HG03103 (cell line): ENCODE results near the gene TMEM35B.
"Not testable (repeated sequence)": the region's sequence is repeated elsewhere in the genome, so short reads cannot be mapped to it uniquely, and the experiment has no call there.

Source experiments
- ATAC-seq: cut with Tn5 transposase; IDR thresholded peaks from one replicate; pipeline ENCODE4 v1.9.1; 2021; ENCODE audit warnings: low read depth; ENCODE audit not compliant: unreplicated experiment

The TMEM35B gene

DNA sequence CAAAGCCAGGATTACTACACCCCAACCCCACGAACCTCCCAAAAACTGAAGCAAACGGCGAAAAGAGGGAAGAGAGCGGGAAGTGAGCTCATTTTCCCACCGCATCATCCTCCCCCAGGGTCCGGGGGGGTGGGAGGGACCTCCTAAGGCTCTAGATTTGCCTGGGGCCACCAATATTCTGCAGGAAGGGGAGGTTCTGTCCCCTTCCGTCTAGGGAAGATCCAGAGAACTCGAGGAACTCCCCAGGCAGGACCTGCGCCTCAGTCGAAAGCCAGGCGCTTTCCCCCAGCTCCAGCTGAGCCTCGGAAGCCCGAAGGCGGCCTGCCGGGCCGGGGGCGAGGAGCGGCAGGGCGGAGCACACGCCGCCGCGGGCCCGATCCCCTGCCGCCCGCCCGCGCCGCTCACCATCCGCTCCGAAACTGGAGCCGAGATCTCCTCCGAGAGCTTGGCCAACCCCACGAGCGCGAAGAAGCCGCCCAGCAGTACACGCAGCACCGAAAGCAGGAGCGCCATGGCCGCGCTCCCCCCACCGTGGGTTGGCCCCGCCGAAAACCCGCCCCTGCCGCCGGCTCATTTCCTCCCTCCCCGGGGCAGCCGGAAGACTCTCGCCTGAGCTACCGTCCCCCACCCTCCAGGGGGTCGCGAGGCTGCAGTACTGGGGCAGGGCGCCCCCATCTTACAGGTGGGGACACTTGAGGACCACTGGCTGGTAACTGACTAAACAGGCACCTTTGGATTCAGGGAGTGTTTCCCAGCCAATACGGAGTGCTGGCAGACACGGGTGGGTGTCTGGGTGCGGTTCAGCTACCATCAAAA is at the start of gene TMEM35B:
TSS of gene TMEM35B (minus strand) at position 555 of the 816 bp plus-strand sequence. CDS start at position 513, 42 bp downstream.
- ATAC-seq: peak; percentile 73

- ATAC-seq: no peak
Observed at GRCh38 chr1:35033346-35033745, 48.2 kb upstream of the TMEM35B start.

DNA sequence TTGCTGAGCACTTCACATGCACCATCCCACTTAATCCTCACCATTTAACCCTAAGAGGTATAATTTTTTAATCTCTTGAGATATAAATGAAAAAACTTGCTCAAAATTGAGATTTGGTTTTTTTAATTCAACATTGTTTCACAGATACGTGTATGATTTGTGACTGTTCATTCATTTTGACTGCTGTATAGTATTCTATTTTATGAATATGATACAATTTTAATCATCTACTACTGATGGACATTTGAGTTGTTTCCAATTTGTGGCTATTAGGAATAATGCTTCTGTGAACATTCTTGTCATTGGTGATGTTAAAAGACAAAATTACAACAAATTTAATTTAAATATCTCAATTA is 47.2 kb upstream of the TMEM35B start:
- ATAC-seq: no peak

DNA sequence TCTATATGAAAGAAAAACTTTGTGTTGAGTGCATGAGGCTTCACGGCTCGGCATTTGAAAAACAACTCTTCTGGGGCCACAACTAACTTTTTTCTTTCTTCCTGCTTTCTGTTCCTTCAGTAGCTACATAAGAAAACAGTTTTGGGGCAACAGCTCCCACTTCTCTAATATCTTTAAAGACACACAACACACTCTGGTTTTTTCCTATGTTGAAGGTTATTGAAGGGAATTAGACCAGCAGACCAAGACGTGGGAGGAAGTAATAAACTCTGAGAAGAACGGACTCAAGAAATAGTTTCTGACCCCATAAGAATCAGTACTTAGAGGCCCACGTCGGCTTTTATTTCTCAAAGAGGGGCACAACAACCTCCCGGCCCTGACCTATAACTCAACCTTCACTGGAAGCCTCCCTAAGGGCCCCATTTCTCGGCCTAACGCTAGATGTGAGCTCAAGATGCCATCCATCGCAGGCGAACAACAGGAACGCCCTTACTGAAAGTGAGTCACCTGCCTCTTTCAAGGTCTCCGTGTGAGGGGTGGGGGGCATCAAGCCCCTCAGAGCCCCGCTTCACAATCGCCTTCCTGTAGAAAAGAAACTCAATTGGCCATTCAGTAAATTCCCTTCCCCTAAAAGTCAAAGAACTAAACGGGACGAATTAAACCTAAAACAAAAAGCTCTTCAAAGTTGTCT is 45.8 kb upstream of the TMEM35B start:
- ATAC-seq: no peak

DNA sequence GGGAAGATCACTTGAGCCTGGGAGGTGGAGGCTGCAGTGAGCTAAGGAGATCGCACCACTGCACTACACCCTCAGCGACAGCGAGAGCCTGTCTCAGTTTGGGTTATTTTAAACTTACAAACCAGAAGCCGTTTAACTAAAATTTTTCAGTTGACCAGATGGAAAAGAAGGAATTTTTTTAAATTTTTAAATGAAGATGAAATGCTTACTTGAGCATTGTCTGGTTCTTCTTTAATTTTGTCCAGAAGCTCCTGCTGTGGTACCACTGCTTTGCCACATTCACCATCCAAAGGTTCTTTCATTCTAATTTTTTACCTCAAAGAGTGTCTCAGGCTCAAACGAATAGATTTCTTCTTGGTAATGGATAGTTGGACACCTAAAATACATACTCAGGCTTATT is 45.2 kb upstream of the TMEM35B start:
- no peak for ATAC-seq

- no peak for ATAC-seq
Observed at GRCh38 chr1:35029761-35030160, 44.6 kb upstream of the TMEM35B start.

- no peak for ATAC-seq
Observed at GRCh38 chr1:35016406-35016805, 31.3 kb upstream of the TMEM35B start.

DNA sequence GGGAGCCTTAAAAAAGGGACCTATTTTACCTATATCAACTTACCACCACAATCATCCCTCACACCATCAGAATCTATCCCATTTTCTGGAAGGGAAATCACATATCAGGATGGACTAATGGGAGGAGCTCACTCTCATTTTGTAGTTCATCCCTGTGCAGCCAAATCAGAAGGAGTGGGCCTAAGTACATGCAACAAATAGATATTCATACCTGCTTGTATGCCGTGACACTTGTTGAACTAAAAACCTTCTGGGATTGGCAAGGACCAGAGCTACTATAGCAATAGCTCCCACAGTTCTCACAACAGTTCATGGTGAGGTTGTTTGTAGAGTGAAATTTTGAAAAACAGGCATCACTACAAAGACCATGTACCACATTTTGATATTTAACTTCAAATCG is 29.3 kb upstream of the TMEM35B start:
- no peak for ATAC-seq

DNA sequence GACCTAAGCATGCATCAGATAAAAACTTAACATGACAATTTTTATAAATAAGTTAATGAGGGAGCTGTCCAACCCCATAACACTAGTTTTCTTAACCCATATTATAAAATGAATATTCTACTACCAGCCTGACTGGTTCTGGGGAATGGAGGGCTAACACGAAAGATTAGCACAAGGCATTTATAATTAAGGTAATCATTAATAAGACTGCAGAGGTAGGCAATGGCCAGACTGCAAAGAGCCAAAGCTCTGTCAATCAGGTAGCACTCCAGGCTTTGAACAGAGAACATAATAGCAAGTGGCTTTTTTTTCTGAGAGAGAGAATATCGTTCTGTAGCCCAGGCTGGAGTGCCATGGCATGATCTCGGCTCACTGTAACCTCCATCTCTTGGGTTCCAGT is 20.6 kb upstream of the TMEM35B start:
- ATAC-seq: no peak

DNA sequence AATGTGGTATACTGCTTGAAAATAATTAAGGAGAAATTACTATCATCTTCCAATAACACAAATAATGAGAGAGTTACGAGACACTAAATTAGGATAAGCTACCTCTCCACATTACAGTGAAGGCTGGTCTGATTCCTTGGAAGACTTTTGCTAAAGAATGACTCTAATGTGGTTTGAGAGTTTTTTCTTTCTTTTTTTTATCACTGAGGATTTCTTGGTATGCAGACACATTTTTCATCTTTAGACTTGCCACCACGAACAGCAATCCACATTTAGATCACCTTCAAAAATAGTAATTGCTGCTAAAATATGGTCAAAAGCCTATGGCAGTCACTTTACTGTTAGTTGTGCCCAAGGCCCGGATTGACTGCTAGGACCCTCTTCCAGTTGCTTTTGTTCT is 16.6 kb upstream of the TMEM35B start:
- no peak for ATAC-seq

DNA sequence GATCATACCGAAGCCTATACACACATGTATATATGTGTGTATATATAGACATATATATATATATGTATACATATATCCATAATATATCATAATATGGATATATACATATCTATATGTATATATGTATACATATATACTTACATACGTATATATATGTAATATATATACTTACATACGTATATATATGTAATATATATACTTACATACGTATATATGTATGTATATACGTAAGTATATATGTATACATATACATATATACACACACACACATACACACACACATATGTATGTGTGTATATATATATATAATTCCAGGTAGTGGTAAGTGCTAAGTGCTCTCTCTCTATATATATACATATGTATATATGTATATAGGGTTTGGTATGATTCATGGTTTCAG is 9.7 kb upstream of the TMEM35B start:
- ATAC-seq: no peak

DNA sequence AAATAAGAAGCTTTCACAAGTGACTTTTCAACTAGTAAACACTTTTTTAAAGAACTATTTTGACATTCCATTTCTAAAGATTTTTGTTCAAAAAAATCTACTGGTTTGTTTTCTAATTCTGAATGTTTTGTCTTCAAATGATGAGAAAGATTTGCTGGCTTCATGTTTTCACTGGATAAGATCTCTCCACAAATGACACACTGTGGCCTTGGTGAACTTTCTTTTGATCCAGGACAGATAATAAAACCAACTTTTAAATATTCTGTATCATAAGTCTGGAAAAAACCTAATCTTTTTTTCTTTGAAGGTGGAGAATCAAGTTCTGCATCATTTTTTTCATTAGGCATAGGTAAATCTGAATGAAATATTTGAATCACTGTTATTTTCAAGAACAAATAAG is 3.4 kb upstream of the TMEM35B start:
- ATAC-seq: no peak

- ATAC-seq: no peak
Observed at GRCh38 chr1:34988147-34988546, 3.0 kb upstream of the TMEM35B start.

DNA sequence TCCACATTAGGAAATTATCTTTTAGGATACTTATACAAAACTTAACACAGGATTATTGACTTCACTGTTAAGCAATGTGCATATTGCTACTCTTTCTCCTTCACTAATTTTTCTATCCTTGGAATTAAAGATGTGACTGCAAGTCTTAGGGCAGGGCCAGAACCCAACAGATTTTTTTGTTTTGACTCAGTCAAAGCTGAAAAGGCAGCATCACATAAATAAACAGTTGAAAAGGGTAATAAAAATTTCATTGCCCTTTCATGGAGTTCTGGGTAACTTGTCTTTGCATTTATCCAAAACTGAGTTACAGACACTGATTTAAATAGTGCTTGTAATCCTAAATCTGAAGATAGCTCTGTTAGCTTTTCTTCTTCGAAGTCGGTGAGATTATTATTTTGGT is 1.9 kb upstream of the TMEM35B start:
- no peak for ATAC-seq

DNA sequence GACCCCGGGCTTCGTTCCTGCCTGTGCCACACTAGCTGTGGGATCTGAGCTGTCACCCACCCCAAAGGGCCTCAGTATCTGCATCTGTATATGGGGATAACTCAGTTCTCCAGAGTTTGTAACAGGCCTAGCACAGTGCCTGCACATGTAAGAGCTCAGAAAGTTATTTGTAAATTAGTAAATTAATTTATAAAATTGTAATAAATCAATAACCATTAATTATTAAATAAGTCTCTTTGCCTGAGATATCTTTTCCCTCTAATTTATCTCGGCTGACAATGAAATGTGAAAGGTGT is 410 bp upstream of the TMEM35B start:
- ATAC-seq: not testable (repeated sequence)

- ATAC-seq: no peak
Observed at GRCh38 chr1:34984435-34984792, 733 bp downstream of the TMEM35B start.

GRCh38 chr1:34983700-34984355 is 1.3 kb downstream of the TMEM35B start:
- ATAC-seq: no peak

- ATAC-seq: no peak
Observed at GRCh38 chr1:34982820-34983376, 2.2 kb downstream of the TMEM35B start.

GRCh38 chr1:34980715-34981114 is 4.4 kb downstream of the TMEM35B start:
- no peak for ATAC-seq

- ATAC-seq: no peak
Observed at GRCh38 chr1:34978921-34979320, 6.2 kb downstream of the TMEM35B start.

DNA sequence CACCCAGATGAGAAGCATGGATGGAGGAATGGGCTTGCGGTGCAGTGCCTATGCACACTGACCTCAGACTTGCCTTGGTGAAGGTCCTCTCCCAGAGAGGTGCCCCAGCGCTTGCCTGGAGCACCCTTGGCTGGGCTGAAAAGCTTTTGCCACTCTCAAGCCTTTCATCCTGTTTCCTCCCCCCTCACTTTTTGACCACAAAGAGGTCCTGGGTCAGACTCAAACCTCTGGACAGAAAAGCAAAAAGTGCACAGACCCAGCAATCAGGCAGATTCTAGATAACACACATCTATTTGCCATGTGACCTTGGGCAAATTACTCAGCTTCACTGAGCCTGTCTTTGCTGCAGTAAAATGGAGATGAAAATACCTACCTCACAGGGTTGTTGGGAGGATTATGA is 7.3 kb downstream of the TMEM35B start:
- no peak for ATAC-seq

- ATAC-seq: no peak
Observed at GRCh38 chr1:34977210-34977471, 8.0 kb downstream of the TMEM35B start.
